Glomerular visceral epithelial cell (primary cell): ENCODE data around the gene LRRC31.

Experiments used
- DNase-seq: peaks from one replicate; pipeline ENCODE4 v3.0.0-alpha.2; 2016; ENCODE audit errors: extremely low spot score

The LRRC31 gene

GRCh38 chr3:169813278-169813677 lies 56.5 kb downstream of the LRRC31 start:
- DNase-seq = no peak

DNA sequence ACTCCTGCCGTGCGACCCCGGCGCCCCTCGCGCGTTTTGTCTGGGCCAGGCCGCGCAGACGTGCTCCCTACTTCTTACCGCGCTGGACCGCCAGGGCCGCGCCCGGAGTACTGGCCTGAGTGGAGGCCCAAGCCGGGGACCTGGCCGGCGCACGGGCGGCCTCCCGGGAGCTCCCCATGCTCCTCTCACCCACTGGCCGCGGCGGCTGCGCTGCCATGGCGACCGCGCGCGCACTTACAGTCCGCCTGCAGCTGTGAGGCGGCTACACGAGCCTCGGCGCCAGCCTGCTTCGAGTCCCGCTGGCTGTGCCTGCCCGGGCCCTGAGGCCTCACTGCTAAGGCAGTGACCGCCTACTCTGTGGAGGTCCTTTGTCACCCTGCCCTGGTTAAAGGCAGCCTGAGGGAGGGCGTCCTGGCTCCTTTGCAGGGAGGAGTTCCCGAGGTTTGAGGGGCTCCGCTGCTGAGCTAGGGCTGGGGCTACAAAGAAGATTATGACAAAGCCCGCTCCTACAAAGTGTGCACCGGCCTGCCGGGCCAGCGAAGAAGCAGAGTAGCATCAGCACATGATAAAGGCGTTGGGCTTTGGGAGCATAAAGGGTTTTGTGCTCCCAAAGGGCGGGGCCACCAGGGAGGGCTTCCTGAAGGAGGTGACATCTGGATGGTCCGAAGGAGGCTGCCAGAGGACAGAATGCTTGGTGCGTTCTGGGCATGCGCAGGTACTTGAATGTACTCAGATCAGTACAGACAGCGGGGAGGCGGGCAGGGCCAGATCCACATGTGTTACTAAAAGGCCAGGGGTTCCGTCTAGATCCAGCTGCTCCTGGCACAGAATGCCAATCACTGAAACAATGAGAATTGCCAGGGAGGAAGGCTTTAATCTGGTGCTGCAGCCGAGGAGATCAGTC lies 57.2 kb downstream of the LRRC31 start, which contains the start of the genes LRRC34 and LRRIQ4:
Gene LRRC34, minus strand, starts transcription at position 573 of the 904 bp plus-strand sequence. Its CDS starts 356 bp downstream, at position 217.
Gene LRRIQ4, plus strand, starts transcription at position 539 of the 904 bp plus-strand sequence. CDS start 9,052 bp downstream, outside the sequence.
- peak; percentile 61 for DNase-seq

DNA sequence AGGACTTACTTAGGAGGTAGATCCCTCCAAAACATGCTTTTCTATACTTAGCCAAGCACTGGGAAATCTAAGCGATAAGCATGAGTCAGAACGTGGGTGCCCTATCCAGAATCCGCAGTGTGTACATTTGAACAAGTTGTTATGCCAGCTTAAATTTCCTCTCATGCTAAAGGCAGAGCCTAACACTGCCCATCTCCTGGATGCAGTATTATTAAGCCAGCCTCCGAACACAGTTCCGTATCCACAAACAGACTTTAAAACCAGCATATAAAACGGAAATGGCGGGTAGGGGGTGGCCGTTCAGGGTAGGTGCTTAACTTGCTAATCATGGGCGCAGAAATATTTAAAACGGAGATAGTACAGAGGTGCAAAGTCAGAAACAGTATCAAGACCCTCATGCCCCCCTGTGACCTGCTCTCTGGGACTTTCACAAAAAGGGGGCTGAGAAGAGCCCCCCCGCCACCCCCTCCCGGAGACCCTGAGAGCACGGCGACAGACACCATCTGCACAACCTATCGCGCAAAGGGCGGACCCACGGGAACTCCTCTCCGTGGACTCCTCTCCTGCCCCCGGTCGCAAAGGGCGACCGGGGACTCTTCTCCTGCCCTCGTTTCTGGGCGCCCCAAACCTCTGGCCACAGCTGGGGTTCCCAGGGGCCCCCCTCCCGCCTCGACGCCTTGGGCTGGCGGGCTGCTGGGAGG lies 58.0 kb downstream of the LRRC31 start:
- DNase-seq = peak; percentile 8

GRCh38 chr3:169809230-169809795 lies 60.4 kb downstream of the LRRC31 start:
- no peak for DNase-seq

DNA sequence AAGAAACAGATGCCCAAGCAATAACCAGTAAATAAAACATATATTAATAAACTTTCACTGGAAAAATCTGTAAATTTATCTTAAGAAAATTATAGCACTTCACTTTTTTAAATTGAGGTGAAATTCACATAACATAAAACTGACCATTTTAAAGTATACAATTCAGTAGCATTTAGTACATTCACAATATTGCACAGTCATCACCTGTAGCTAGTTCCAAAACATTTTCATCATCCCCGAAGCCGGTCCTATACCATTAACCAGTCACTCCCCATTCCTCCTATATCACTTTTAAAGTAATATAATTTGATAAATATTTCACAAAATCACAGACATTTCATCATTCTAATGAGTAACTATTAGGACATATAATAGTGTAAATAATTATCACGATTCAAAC lies 65.1 kb downstream of the LRRC31 start:
- no peak for DNase-seq

DNA sequence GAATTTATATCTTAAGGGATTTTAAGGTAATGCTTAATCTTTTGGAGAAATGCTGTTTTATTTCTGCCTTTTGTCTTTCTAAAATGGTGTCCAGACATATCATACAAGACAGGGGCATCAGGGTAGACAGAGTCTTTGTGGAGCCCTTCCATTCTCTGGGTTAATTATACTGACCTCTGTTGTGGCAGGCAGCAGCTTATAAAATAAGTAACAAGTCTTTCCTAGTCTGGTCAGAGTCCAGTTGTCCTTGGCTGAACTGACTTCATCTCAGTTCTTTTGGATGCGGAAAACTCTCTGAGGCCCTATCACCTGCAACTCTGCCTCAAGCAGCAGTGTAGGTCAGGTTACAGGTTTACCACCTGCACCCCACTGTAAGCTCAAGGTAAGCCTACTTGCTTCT lies 77.4 kb downstream of the LRRC31 start:
- no peak for DNase-seq

- peak; percentile 11 for DNase-seq
Measured at GRCh38 chr3:169790687-169791429, 78.9 kb downstream of the LRRC31 start.

DNA sequence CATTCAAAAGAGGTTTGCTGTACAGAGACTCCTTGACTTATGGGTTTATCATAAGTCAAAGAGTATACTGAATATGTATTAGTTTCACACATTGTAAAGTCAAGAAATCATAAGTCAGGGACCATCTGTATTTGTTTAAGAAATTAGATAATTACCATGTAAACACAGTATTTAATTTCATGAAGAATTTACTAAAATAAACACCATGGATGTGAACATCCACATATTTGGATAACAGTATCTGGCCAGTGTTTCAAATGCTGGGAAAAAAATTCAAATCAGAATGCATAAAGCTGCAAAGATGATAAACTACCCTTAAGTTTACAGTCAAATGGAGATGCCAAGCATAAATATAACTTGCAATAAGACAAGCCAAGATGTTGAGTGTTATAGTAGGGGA lies 79.5 kb downstream of the LRRC31 start:
- DNase-seq = no peak
